GM19455 (cell line): ENCODE measurements around the gene ZRANB3.
"Not testable (repeated sequence)": the region's sequence is repeated elsewhere in the genome, so short reads cannot be mapped to it uniquely, and the experiment has no call there.

Source experiments
- ATAC-seq: cut with Tn5 transposase; IDR thresholded peaks from one replicate; pipeline ENCODE4 v1.9.1; 2021; ENCODE audit not compliant: unreplicated experiment

ZRANB3 gene

GRCh38 chr2:135091681-135092080 lies 439.3 kb downstream of the ZRANB3 start:
- ATAC-seq, result no peak

GRCh38 chr2:135089597-135089996 lies 441.4 kb downstream of the ZRANB3 start:
- not testable (repeated sequence) for ATAC-seq
